Measurements from ENCODE around the gene ADCYAP1R1. TPM values are rescaled to one million over a fixed set of nuclear protein-coding genes. Genes with fewer than 3 reads are reported as not detected.

ADCYAP1R1 gene
- total RNA-seq, 1 experiment from 2014 or later: 0.12 TPM

DNA sequence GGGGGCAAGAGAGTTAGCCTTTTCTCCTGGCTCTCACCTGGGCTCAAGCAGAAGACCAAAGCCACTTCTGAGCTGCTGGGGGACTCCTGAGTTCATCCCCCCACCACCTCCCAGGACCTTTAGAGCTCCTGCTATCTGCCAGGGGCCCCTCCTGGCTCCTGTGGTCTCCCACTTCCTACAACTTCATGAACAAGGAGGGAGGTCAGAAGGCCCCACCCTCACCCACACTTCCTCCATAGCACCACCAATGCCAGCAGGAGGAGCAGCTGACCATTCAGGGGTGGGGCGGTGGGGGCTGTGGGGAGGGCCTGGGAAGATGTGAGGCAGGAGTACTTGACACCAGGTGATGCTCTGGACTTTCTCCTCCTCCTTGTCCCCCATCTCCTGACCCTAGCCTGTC lies 32.6 kb upstream of the ADCYAP1R1 start:
- intact Hi-C loops (cut with micrococcal nuclease): no loop called here
- Histone ChIP-seq H3K79me2 (ENCODE audit: insufficient read depth, low read length) (no peaks in the 10 kb centered on the region), H4K20me1 (ENCODE audit: insufficient read depth) (no peaks in the 10 kb centered on the region), H3K9me2 (ENCODE audit: insufficient read depth) (no peaks in the 10 kb centered on the region), H3K4me1 (ENCODE audit: control insufficient read depth in 1 of 2, insufficient read depth in 2 of 2, low read length in 2 of 2) (peaks cover 0 to 5% of the 10 kb centered on the region in 2 experiments; a peak in 1 of 4 replicates), H3K9ac (ENCODE audit: low read length) (no peak overlapping the region), H2AFZ (ENCODE audit: low read depth, low read length, poor library complexity, severe bottlenecking) (no peak overlapping the region), H3K27me3 (ENCODE audit: insufficient read depth, low read length) (no peaks in the 10 kb centered on the region), H3K36me3 (ENCODE audit: control insufficient read depth in 1 of 2, insufficient read depth in 2 of 2, low read length in 2 of 2) (no peaks in the 10 kb centered on the region), H3K4me3 (replicated peaks in 1 of 2; ENCODE audit: low read depth in 1 of 2, low read length in 2 of 2) (no peak overlapping the region), H3K9me3 (ENCODE audit: control insufficient read depth in 1 of 2, insufficient read depth in 1 of 2, low read depth in 1 of 2, low read length in 2 of 2) (no peaks in the 10 kb centered on the region), H3K4me2 (ENCODE audit: low read length) (no peak overlapping the region), H3K27ac (ENCODE audit: low read depth, low read length) (no peak overlapping the region)
- DNase-seq (ENCODE audit: low read depth, low spot score) (no peak), ATAC-seq (no peak)
- ChIA-PET CTCF (interaction anchor here (1.2 kb wide), 1 partner anchor 103 kb away, joined by 4 read pairs; no protein-coding TSS in a partner anchor), POLR2A (no interaction called here), RAD21 (ENCODE audit: low non-redundant PET in 1 of 2, low total read pairs in 2 of 2, uncharacterized antibody in 2 of 2, unreplicated experiment in 2 of 2) (no interaction called here)
- BruUV-seq (replicated peaks): no TSS peak
- no peak for TF ChIP-seq YY1 (IDR thresholded peaks at IDR 0.05; ENCODE audit: extremely low read depth, insufficient replicate concordance, low read depth, low read length)
- no peak for TF ChIP-seq SP1 (IDR thresholded peaks at IDR 0.05; ENCODE audit: low read depth)
- no peak for TF ChIP-seq ZNF274 (IDR thresholded peaks at IDR 0.05; ENCODE audit: low read depth, low read length)
- TF ChIP-seq, protein P1, sequence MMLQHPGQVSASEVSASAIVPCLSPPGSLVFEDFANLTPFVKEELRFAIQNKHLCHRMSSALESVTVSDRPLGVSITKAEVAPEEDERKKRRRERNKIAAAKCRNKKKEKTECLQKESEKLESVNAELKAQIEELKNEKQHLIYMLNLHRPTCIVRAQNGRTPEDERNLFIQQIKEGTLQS (IDR thresholded peaks at IDR 0.05): no peak
- no peak for TF ChIP-seq EGR1 (IDR thresholded peaks at IDR 0.05; ENCODE audit: low read depth)
- TF ChIP-seq EZH2 (IDR thresholded peaks at IDR 0.05): no peak
- TF ChIP-seq POLR2A (IDR thresholded peaks at IDR 0.05; ENCODE audit: borderline replicate concordance, extremely low read depth, insufficient read depth, insufficient read length): no peak
- no peak for TF ChIP-seq RAD21 (IDR thresholded peaks at IDR 0.05; ENCODE audit: low read depth)
- no peak for TF ChIP-seq CBX3 (IDR thresholded peaks at IDR 0.05; ENCODE audit: low read depth)
- no peak for TF ChIP-seq SIN3A (IDR thresholded peaks at IDR 0.05; ENCODE audit: low read depth)
- TF ChIP-seq, protein P2, sequence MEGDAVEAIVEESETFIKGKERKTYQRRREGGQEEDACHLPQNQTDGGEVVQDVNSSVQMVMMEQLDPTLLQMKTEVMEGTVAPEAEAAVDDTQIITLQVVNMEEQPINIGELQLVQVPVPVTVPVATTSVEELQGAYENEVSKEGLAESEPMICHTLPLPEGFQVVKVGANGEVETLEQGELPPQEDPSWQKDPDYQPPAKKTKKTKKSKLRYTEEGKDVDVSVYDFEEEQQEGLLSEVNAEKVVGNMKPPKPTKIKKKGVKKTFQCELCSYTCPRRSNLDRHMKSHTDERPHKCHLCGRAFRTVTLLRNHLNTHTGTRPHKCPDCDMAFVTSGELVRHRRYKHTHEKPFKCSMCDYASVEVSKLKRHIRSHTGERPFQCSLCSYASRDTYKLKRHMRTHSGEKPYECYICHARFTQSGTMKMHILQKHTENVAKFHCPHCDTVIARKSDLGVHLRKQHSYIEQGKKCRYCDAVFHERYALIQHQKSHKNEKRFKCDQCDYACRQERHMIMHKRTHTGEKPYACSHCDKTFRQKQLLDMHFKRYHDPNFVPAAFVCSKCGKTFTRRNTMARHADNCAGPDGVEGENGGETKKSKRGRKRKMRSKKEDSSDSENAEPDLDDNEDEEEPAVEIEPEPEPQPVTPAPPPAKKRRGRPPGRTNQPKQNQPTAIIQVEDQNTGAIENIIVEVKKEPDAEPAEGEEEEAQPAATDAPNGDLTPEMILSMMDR (IDR thresholded peaks at IDR 0.05 in 2 of 3, conservative IDR thresholded peaks at IDR 0.05 in 1 of 3; ENCODE audit: borderline replicate concordance in 1 of 3, insufficient read depth in 1 of 3, low read depth in 2 of 3, low read length in 2 of 3): no peak
- TF ChIP-seq, protein P3, sequence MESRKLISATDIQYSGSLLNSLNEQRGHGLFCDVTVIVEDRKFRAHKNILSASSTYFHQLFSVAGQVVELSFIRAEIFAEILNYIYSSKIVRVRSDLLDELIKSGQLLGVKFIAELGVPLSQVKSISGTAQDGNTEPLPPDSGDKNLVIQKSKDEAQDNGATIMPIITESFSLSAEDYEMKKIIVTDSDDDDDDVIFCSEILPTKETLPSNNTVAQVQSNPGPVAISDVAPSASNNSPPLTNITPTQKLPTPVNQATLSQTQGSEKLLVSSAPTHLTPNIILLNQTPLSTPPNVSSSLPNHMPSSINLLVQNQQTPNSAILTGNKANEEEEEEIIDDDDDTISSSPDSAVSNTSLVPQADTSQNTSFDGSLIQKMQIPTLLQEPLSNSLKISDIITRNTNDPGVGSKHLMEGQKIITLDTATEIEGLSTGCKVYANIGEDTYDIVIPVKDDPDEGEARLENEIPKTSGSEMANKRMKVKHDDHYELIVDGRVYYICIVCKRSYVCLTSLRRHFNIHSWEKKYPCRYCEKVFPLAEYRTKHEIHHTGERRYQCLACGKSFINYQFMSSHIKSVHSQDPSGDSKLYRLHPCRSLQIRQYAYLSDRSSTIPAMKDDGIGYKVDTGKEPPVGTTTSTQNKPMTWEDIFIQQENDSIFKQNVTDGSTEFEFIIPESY (IDR thresholded peaks at IDR 0.05; ENCODE audit: extremely low read depth, insufficient replicate concordance, low read length): no peak
- TF ChIP-seq, protein P4, sequence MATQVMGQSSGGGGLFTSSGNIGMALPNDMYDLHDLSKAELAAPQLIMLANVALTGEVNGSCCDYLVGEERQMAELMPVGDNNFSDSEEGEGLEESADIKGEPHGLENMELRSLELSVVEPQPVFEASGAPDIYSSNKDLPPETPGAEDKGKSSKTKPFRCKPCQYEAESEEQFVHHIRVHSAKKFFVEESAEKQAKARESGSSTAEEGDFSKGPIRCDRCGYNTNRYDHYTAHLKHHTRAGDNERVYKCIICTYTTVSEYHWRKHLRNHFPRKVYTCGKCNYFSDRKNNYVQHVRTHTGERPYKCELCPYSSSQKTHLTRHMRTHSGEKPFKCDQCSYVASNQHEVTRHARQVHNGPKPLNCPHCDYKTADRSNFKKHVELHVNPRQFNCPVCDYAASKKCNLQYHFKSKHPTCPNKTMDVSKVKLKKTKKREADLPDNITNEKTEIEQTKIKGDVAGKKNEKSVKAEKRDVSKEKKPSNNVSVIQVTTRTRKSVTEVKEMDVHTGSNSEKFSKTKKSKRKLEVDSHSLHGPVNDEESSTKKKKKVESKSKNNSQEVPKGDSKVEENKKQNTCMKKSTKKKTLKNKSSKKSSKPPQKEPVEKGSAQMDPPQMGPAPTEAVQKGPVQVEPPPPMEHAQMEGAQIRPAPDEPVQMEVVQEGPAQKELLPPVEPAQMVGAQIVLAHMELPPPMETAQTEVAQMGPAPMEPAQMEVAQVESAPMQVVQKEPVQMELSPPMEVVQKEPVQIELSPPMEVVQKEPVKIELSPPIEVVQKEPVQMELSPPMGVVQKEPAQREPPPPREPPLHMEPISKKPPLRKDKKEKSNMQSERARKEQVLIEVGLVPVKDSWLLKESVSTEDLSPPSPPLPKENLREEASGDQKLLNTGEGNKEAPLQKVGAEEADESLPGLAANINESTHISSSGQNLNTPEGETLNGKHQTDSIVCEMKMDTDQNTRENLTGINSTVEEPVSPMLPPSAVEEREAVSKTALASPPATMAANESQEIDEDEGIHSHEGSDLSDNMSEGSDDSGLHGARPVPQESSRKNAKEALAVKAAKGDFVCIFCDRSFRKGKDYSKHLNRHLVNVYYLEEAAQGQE (IDR thresholded peaks at IDR 0.05; ENCODE audit: low read depth): no peak
- no peak for TF ChIP-seq CEBPB (IDR thresholded peaks at IDR 0.05; ENCODE audit: low read depth)
- TF ChIP-seq FOSL1 (IDR thresholded peaks at IDR 0.05; ENCODE audit: low read depth): no peak
- TF ChIP-seq, protein P5, sequence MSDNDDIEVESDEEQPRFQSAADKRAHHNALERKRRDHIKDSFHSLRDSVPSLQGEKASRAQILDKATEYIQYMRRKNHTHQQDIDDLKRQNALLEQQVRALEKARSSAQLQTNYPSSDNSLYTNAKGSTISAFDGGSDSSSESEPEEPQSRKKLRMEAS (IDR thresholded peaks at IDR 0.05): no peak
- TF ChIP-seq ELF1 (IDR thresholded peaks at IDR 0.05; ENCODE audit: borderline replicate concordance, low read depth): no peak
- TF ChIP-seq JUND (IDR thresholded peaks at IDR 0.05): no peak

Measured in HCT116 (cell line).